Adipose tissue (tissue), 3 donors: ENCODE data around the gene TFDP2. TPM values are rescaled to one million over a fixed set of nuclear protein-coding genes. Genes with fewer than 3 reads are reported as not detected.
"Not testable (repeated sequence)": the region's sequence is repeated elsewhere in the genome, so short reads cannot be mapped to it uniquely, and the experiment has no call there.

Experiments
- H3K27ac ChIP-seq: one replicate; pipeline ENCODE4 v1.5.1; 2013; ENCODE audit warnings: low read depth, low read length
- WGBS, 3 donors: extraction: QIAGEN DNeasy Blood & Tissue Kit; methylation state at CpG; one replicate each; pipeline ENCODE4 v1.1.7; 2013; 5-methylcytosine and 5-hydroxymethylcytosine counted together
- polyA plus RNA-seq, 3 donors: library from polyadenylated mRNA; stranded (reverse); fragments of 200-250 nt; gene quantifications; one replicate each; pipeline ENCODE4 v1.2.3, GENCODE V29; 2013
- donor health status: healthy with polysubstance abuse.
- donor health status: Bipolar disorder and iron deficiency.
- donor health status: healthy.

TFDP2 gene
- polyA plus RNA-seq, 3 donors, result 6.7 to 22.6 (median 19.7) TPM

DNA sequence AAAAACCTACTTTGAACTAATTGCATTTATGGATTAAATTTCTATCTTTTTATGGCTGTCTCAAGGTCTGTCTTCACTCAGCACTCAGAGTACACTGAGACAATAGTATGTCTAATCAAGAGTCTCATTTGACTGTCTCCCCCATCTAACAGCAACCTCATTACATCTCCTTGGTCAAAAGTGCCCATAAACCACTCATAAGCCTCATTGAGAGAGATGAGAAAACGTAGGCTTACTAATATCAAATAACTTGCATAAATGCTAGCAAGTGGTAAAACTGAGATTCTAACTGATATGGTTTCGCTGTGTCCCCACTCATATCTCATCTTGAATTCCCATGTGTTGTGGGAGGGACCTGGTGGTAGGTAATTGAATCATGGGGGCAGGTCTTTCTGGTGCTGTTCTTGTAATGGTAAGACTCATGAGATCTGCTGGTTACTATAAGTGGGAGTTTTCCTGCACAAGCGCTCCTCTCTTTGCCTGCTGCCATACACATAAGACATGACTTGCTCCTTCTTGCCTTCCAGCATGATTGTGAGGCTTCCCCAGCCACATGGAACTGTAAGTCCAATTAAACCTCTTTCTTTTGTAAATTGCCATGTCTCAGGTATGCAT lies 113.9 kb downstream of the TFDP2 start:
- WGBS, 3 donors, result 94 to 96% (median 95%) methylated on average over 3 of the region's 3 CpGs
- no peak overlapping the region for H3K27ac ChIP-seq

GRCh38 chr3:142033292-142033691 lies 116.1 kb downstream of the TFDP2 start:
- H3K27ac ChIP-seq, result no peak overlapping the region
- WGBS, 3 donors, result 91 to 97% (median 93%) methylated on average over 4 of the region's 4 CpGs

- no peak overlapping the region for H3K27ac ChIP-seq
Observed at GRCh38 chr3:142031575-142031974, 117.8 kb downstream of the TFDP2 start.

- 66 to 85% (median 81%) methylated on average over 5 of the region's 5 CpGs for WGBS, 3 donors
- no peak overlapping the region for H3K27ac ChIP-seq
Observed at GRCh38 chr3:142029791-142030190, 119.6 kb downstream of the TFDP2 start.

GRCh38 chr3:142029052-142029642 lies 120.2 kb downstream of the TFDP2 start:
- H3K27ac ChIP-seq, result no peak overlapping the region

DNA sequence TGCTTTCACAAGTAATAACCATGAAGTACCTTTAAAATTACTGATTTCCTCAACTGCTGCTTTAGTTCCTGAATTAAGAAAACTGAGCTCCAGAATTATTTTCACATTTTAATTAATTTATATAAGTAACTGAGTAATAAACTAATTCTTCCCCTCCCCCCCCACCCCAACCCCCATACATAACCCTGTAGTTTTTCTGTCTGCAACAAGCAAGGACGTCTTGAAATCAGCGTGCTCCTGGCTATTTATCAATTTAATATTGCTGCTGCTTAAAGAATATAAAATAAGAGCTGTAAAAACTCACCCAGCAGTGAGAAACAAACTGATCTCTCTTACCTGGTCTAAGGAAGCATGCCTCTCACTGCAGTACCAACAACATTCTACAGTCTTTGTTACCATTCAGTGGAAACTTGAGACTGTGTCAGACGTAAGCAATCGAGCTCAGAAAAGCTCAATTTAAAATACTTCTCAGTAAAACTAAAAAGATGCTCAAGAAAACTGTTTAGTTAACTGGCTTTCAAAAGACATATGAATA lies 121.0 kb downstream of the TFDP2 start:
- H3K27ac ChIP-seq, result no peak overlapping the region
- WGBS, 3 donors, result 1 to 6% (median 5%) methylated on average over 4 of the region's 4 CpGs

More at GRCh38 chr3:142029052-142029642, 120.2 kb downstream of the TFDP2 start:
- whole genome bisulfite sequencing, 3 donors, result 35 to 54% (median 52%) methylated on average over 3 of the region's 3 CpGs

- 1 to 4% (median 1%) methylated on average over 2 of the region's 2 CpGs for WGBS, 3 donors
- no peak overlapping the region for H3K27ac ChIP-seq
Observed at GRCh38 chr3:142027735-142028134, 121.6 kb downstream of the TFDP2 start.

GRCh38 chr3:142027300-142027699 lies 122.0 kb downstream of the TFDP2 start:
- H3K27ac ChIP-seq, result no peak overlapping the region

GRCh38 chr3:142026333-142026732 lies 123.0 kb downstream of the TFDP2 start:
- H3K27ac ChIP-seq, result no peak overlapping the region
- 78 to 90% (median 80%) methylated on average over 2 of the region's 2 CpGs for WGBS, 3 donors

More at GRCh38 chr3:142027300-142027699, 122.0 kb downstream of the TFDP2 start:
- WGBS, 3 donors, result 9 to 13% (median 10%) methylated on average over 3 of the region's 3 CpGs

DNA sequence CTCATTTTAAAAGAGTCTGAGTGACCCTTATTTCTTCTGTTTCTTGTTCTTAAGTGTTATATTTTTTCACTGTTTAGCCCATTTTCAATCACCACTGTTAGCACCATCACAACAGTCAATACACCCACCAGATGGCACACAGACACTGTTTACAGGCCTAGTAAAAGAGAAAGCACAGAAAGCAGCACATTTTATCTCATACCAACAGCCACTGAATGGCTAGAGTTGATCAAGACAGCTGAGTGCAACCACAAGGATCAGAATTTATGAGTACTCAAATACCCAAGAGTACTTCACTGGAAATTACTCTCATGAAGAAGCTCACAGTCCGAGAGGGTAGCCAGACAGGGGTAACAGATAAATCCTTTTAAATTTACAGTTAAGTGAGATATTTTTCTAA lies 127.0 kb downstream of the TFDP2 start:
- WGBS, 3 donors, result 59 to 84% (median 76%) methylated on average over 1 of the region's 1 CpG

DNA sequence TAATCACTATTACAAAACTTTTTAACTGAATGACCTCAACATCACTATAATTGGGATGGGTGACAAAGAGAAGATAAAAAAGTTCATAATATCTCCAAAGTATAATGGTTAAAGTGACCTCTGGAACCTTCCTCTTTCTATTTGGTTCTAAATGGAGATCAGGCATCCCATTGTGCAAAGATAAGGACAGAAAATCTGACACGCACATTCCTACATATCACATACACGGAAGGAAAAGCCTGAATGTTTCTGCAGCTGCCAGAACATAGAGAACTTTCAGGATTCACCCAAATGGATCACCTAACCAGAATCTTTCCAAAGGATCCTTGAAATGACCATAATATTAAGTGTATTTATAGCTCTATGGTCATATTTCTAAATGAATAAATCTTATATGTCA lies 128.2 kb downstream of the TFDP2 start:
- no peak overlapping the region for H3K27ac ChIP-seq
- 61 to 78% (median 71%) methylated on average over 2 of the region's 2 CpGs for WGBS, 3 donors

More for the DNA sequence above, 127.0 kb downstream of the TFDP2 start:
- H3K27ac ChIP-seq, result no peak overlapping the region

DNA sequence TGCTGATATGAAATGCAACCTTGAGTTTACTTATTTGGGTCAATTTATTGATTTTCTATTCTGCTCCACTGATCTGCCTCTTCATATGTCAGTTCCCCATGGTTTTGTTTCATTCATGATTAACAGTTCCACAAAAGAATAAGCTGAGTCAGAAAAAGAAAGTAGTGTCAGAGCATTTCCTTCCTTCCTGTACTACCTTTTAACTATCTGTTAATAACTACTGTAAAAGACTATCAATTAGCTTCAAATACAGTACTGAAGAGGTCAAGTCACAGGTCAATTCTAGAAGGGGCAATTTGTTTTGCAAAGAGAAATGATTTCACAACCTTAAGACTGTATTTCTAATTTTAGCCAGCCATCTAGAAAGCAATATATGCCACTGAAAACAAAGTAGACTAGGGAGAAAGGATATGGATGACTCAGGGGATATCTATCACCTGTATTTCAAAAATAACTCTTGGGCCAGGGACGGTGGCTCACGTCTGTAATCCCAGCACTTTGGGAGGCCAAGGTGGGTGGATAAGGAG lies 129.5 kb downstream of the TFDP2 start:
- 23 to 40% (median 38%) methylated on average over 2 of the region's 2 CpGs for WGBS, 3 donors
- H3K27ac ChIP-seq, result no peak overlapping the region

GRCh38 chr3:142013993-142014392 lies 135.4 kb downstream of the TFDP2 start:
- 89 to 96% (median 96%) methylated on average over 2 of the region's 2 CpGs for WGBS, 3 donors
- no peak overlapping the region for H3K27ac ChIP-seq

GRCh38 chr3:142013326-142013980 lies 135.9 kb downstream of the TFDP2 start:
- WGBS, 3 donors, result 61% methylated on average over 2 of the region's 2 CpGs

GRCh38 chr3:142009029-142009428 lies 140.3 kb downstream of the TFDP2 start:
- H3K27ac ChIP-seq, result no peak overlapping the region
- WGBS, 3 donors, result 38 to 98% (median 91%) methylated on average over 1 of the region's 1 CpG

More at GRCh38 chr3:142013326-142013980, 135.9 kb downstream of the TFDP2 start:
- no peak overlapping the region for H3K27ac ChIP-seq

GRCh38 chr3:142007710-142008399 lies 141.5 kb downstream of the TFDP2 start:
- no peak overlapping the region for H3K27ac ChIP-seq
- WGBS, 3 donors, result 81 to 94% (median 87%) methylated on average over 8 of the region's 8 CpGs

GRCh38 chr3:142004957-142005356 lies 144.4 kb downstream of the TFDP2 start:
- not testable (repeated sequence) for H3K27ac ChIP-seq
- 81 to 92% (median 90%) methylated on average over 7 of the region's 7 CpGs for WGBS, 3 donors

DNA sequence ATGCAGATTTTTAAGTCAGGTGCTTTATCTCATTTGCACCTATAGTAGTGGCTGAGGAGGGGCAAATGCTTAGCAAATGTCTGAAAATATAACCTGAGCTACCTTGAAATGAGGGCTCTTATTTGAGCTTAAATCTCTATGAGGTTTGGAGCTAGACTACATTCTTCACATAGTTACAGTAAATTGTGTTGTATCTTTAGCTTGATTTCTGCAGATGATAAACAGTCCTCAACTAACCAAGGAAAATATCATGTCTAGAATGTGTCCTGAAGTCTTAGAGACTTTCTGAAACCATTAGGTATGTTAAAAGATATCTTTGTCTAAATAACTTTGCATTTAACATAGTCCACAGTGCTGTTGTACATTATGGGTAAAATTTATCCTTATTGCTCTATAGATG lies 145.3 kb downstream of the TFDP2 start:
- H3K27ac ChIP-seq, result no peak overlapping the region

DNA sequence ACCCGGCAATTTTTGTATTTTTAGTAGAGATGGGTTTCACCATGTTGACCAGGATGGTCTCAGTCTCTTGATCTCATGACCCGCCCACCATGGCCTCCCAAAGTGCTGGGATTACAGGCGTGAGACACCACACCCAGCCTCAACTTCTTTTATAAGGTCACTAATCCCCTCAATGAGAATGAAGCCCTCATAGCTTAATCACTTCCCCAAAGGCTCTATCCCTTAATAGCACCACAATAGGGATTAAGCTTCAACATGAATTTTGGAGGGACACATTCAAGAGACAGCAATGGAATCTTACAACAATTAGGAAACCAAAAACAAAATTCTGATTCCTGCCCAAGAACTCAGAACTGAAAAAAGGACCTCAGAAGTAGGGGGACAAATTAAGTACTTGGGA lies 146.1 kb downstream of the TFDP2 start:
- WGBS, 3 donors, result 93 to 99% (median 96%) methylated on average over 3 of the region's 3 CpGs
- no peak overlapping the region for H3K27ac ChIP-seq
